ENCODE results near the gene UPF1.

GRCh38 chr19:18830488-18830887 is 1.3 kb upstream of the UPF1 start:
- TF ChIP-seq CTCF (IDR thresholded peaks at IDR 0.05) (no peak), POLR2A (IDR thresholded peaks at IDR 0.05) (no peak)
